ENCODE measurements around the gene ACOT2. TPM values are rescaled to one million over a fixed set of nuclear protein-coding genes. Genes with fewer than 3 reads are reported as not detected.
"Not testable (repeated sequence)": the region's sequence is repeated elsewhere in the genome, so short reads cannot be mapped to it uniquely, and the experiment has no call there.

Gene ACOT2
- polyA plus RNA-seq = 5.4 to 7.5 TPM (median 6.9 TPM) in 3 replicates
- 5.0 TPM for polyA plus RNA-seq (2011; ENCODE audit: low read depth)
- polyA plus RNA-seq (2011; cell fraction: cytosol; rRNA removed) = 5.1 and 8.1 TPM in 2 replicates
- 8.8 and 11.9 TPM in 2 replicates for polyA plus RNA-seq (2011; cell fraction: nucleus; rRNA removed)
- 5.6 and 7.2 TPM in 2 replicates for polyA plus RNA-seq (2012; ENCODE audit: low replicate concordance)
- polyA minus RNA-seq = 1.2 to 2.7 TPM (median 1.9 TPM) in 3 replicates
- polyA minus RNA-seq (2011; cell fraction: cytosol; rRNA and poly(A)+ RNA removed) = 4.6 TPM
- 3.6 and 4.0 TPM in 2 replicates for polyA minus RNA-seq (2011; cell fraction: nucleus; rRNA and poly(A)+ RNA removed)

GRCh38 chr14:73569185-73569958, at the start of gene ACOT2:
Gene ACOT2, plus strand, starts transcription at chr14:73569213. Its CDS starts 28 bp downstream, at chr14:73569241.
- peak within 1 kb of the TSS; percentile 89 for H3K4me2 ChIP-seq (ENCODE audit: control insufficient read depth, extremely low read depth, insufficient read depth, low read depth, low read length)
- dilution Hi-C loops (cut with MboI; ENCODE audit: extremely low pct_ligation_motif_present, low sequenced_read_pairs); H3K36me3 ChIP-seq (ENCODE audit: control insufficient read depth in 2 of 2, extremely low read depth in 1 of 2, insufficient read depth in 2 of 2, low read length in 2 of 2); H3K27me3 ChIP-seq (ENCODE audit: control insufficient read depth, extremely low read depth, insufficient read depth, low read length); H3K9me3 ChIP-seq (ENCODE audit: control insufficient read depth, low read depth, low read length); H3K79me2 ChIP-seq (ENCODE audit: control insufficient read depth, insufficient read depth, low read length); H3K9me1 ChIP-seq (ENCODE audit: control insufficient read depth, extremely low read depth, insufficient read depth, low read length); DNase-seq (ENCODE audit: low read depth, low spot score); FAIRE-seq; H4K20me1 ChIP-seq (ENCODE audit: control insufficient read depth, extremely low read depth, insufficient read depth, low read length): not testable (repeated sequence)
- TF ChIP-seq CTCF (optimal IDR thresholded peaks at IDR 0.05 in 1 of 3, IDR thresholded peaks at IDR 0.05 in 1 of 3, conservative IDR thresholded peaks at IDR 0.05 in 1 of 3; ENCODE audit: extremely low read depth in 1 of 3, insufficient read depth in 2 of 3, low read length in 3 of 3) = peak in 1 of 3 experiments; percentile 24
- H3K9ac ChIP-seq (ENCODE audit: control insufficient read depth, extremely low read depth, insufficient read depth, low read length) = peak within 1 kb of the TSS; percentile 81
- H3K4me3 ChIP-seq (ENCODE audit: control insufficient read depth in 2 of 3, extremely low read depth in 1 of 3, insufficient read depth in 2 of 3, low read depth in 1 of 3, low read length in 3 of 3) = peak within 1 kb of the TSS; percentile 46 to 70 (median 57)
- H3K4me1 ChIP-seq (ENCODE audit: control insufficient read depth, extremely low read depth, insufficient read depth, low read length) = peaks cover 20% of the 10 kb centered on the region
- H3K27ac ChIP-seq (ENCODE audit: control insufficient read depth, insufficient read depth, low read length) = peak within 1 kb of the TSS; percentile 63
- peak within 1 kb of the TSS; percentile 91 for H2AFZ ChIP-seq (ENCODE audit: control insufficient read depth, low read length)

- DNase-seq (ENCODE audit: low read depth, low spot score) (no peak), FAIRE-seq (no peak)
- H3K4me2 ChIP-seq (ENCODE audit: control insufficient read depth, extremely low read depth, insufficient read depth, low read depth, low read length) = no peak overlapping the region
Observed at GRCh38 chr14:73521229-73521628, 47.8 kb upstream of the ACOT2 start.

More at GRCh38 chr14:73521229-73521628, 47.8 kb upstream of the ACOT2 start:
- Histone ChIP-seq H3K27ac (ENCODE audit: control insufficient read depth, insufficient read depth, low read length) (no peak overlapping the region), H3K36me3 (ENCODE audit: control insufficient read depth in 2 of 2, extremely low read depth in 1 of 2, insufficient read depth in 2 of 2, low read length in 2 of 2) (no peaks in the 10 kb centered on the region), H2AFZ (ENCODE audit: control insufficient read depth, low read length) (no peak overlapping the region), H3K4me3 (ENCODE audit: control insufficient read depth in 2 of 3, extremely low read depth in 1 of 3, insufficient read depth in 2 of 3, low read depth in 1 of 3, low read length in 3 of 3) (no peak overlapping the region), H3K79me2 (ENCODE audit: control insufficient read depth, insufficient read depth, low read length) (no peaks in the 10 kb centered on the region), H3K9ac (ENCODE audit: control insufficient read depth, extremely low read depth, insufficient read depth, low read length) (no peak overlapping the region), H4K20me1 (ENCODE audit: control insufficient read depth, extremely low read depth, insufficient read depth, low read length) (no peaks in the 10 kb centered on the region), H3K9me1 (ENCODE audit: control insufficient read depth, extremely low read depth, insufficient read depth, low read length) (no peaks in the 10 kb centered on the region), H3K27me3 (ENCODE audit: control insufficient read depth, extremely low read depth, insufficient read depth, low read length) (no peaks in the 10 kb centered on the region), H3K9me3 (ENCODE audit: control insufficient read depth, low read depth, low read length) (no peaks in the 10 kb centered on the region), H3K4me1 (ENCODE audit: control insufficient read depth, extremely low read depth, insufficient read depth, low read length) (peaks cover 2% of the 10 kb centered on the region)
- TF ChIP-seq CTCF (optimal IDR thresholded peaks at IDR 0.05 in 1 of 3, IDR thresholded peaks at IDR 0.05 in 1 of 3, conservative IDR thresholded peaks at IDR 0.05 in 1 of 3; ENCODE audit: extremely low read depth in 1 of 3, insufficient read depth in 2 of 3, low read length in 3 of 3) (no peak), EZH2 (IDR thresholded peaks at IDR 0.05; ENCODE audit: low read length) (no peak)
- dilution Hi-C loops (cut with MboI; ENCODE audit: extremely low pct_ligation_motif_present, low sequenced_read_pairs) = no loop called here
